ENCODE data around the gene PLIN5. TPM values are rescaled to one million over a fixed set of nuclear protein-coding genes. Genes with fewer than 3 reads are reported as not detected.

PLIN5 gene
- polyA plus RNA-seq, 1 donor from 2014 or later = 1.3 TPM

DNA sequence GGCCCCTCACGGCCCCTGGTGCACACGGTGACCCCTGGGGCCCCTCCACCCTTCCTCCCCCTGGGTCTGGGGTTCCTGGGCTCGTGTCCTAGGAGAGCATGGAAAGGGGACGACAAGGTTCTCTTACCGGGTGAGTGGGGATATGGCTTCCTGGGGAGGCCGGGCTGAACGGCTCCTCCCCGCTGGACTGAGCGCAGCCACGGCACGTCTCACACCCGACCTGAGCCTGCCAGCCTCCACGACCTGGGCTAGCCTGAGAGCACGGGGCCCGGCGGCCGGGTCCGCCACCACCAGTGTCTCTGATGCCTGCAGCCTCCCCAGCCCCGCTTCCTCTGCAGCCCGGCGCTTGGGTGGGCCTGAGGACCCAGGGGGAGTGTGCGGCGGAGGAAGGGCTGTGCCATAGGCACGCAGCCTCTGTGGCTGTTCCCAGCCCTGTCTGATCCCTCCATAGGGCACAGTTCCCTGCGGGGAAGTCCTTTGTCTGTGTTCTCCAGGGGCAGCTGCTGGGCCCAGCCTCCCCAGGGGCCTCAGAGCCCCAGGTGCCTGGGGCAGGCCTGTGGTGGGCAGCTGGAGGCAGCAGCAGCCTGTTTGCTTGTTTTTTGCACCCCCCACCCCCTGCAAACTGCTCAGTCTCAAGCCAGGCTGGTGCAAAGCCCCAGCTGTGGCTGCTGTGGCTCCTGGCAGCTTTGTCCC is 31.7 kb downstream of the PLIN5 start:
- Histone ChIP-seq H3K9ac (ENCODE audit: low read length) (no peak overlapping the region), H3K27me3 (ENCODE audit: insufficient read depth, low read depth, low read length) (no peaks in the 10 kb centered on the region), H3K9me2 (ENCODE audit: insufficient read depth, low read length) (no peaks in the 10 kb centered on the region), H3K36me3 (ENCODE audit: insufficient read depth, low read length) (no peaks in the 10 kb centered on the region), H3F3A (ENCODE audit: insufficient read depth, low read length, poor library complexity, severe bottlenecking) (no peaks in the 10 kb centered on the region), H3K9me3 (ENCODE audit: low read length) (no peaks in the 10 kb centered on the region), H2AFZ (ENCODE audit: low read depth, low read length) (no peak overlapping the region), H4K20me1 (ENCODE audit: insufficient read depth) (no peaks in the 10 kb centered on the region), H3K4me3 (ENCODE audit: low read length) (no peak overlapping the region), H3K27ac (ENCODE audit: low read length) (no peak overlapping the region), H3K79me2 (replicated peaks; ENCODE audit: insufficient read depth, low read length) (no peaks in the 10 kb centered on the region), H3K4me2 (ENCODE audit: low read length) (no peak overlapping the region)
- no peak for TF ChIP-seq EP300 (conservative IDR thresholded peaks at IDR 0.05; ENCODE audit: poor library complexity, severe bottlenecking)

DNA sequence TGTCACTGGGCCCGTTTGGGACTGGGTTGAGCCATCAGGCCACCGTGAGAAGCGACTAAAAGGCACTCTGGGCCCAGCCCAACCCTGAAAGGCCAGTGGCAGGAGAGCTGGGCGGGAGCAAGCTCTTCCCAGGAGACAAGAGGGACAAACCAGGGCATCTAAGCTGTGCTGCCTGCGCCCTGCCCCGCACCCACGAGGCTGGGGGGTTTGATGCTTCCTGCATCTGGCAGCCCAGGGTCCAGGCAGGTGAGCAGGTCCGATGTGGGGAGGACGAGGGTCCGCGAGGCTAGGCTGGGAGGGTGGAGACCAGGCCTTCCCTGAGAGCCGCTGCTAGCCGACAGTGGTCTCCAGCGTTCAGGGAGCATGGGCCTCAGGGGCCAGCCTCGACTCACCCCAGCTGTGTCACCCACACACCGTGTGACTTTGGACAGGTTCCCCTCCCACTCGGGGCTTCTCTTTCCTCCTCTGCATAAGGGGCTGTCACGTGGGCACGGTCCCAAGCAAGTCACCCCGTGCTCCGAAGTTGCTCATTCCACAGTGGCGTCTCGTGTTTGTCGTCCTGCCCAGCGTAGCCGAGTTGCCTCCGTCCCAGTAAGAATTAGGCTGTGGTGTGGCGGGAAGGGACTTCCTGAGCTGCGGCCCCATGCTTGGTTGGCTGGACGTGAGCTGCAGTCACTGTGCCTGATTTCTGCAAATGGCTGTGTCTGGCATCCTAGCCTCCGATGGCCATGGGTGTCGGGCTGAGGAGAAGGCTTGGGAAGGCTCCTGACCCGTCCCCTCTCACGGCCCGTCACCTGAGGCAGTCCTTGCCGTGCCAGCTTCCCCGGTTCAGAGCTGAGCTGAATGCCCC is 32.5 kb downstream of the PLIN5 start:
- Histone ChIP-seq H3K27me3 (ENCODE audit: insufficient read depth, low read depth, low read length) (no peaks in the 10 kb centered on the region), H2AFZ (ENCODE audit: low read depth, low read length) (no peak overlapping the region), H3K27ac (ENCODE audit: low read length) (no peak overlapping the region), H3K79me2 (replicated peaks; ENCODE audit: insufficient read depth, low read length) (no peaks in the 10 kb centered on the region), H3K9me2 (ENCODE audit: insufficient read depth, low read length) (no peaks in the 10 kb centered on the region), H3K36me3 (ENCODE audit: insufficient read depth, low read length) (no peaks in the 10 kb centered on the region), H3K4me2 (ENCODE audit: low read length) (no peak overlapping the region), H3K4me3 (ENCODE audit: low read length) (no peak overlapping the region), H3K9me3 (ENCODE audit: low read length) (no peaks in the 10 kb centered on the region), H3K9ac (ENCODE audit: low read length) (no peak overlapping the region), H3F3A (ENCODE audit: insufficient read depth, low read length, poor library complexity, severe bottlenecking) (no peaks in the 10 kb centered on the region), H4K20me1 (ENCODE audit: insufficient read depth) (no peaks in the 10 kb centered on the region)
- TF ChIP-seq RAD21 (conservative IDR thresholded peaks at IDR 0.05) (no peak), SMC3 (conservative IDR thresholded peaks at IDR 0.05; ENCODE audit: poor library complexity) (no peak), EP300 (conservative IDR thresholded peaks at IDR 0.05; ENCODE audit: poor library complexity, severe bottlenecking) (no peak), MXI1 (conservative IDR thresholded peaks at IDR 0.05; ENCODE audit: poor library complexity, severe bottlenecking) (no peak)
- TF ChIP-seq, protein P1, sequence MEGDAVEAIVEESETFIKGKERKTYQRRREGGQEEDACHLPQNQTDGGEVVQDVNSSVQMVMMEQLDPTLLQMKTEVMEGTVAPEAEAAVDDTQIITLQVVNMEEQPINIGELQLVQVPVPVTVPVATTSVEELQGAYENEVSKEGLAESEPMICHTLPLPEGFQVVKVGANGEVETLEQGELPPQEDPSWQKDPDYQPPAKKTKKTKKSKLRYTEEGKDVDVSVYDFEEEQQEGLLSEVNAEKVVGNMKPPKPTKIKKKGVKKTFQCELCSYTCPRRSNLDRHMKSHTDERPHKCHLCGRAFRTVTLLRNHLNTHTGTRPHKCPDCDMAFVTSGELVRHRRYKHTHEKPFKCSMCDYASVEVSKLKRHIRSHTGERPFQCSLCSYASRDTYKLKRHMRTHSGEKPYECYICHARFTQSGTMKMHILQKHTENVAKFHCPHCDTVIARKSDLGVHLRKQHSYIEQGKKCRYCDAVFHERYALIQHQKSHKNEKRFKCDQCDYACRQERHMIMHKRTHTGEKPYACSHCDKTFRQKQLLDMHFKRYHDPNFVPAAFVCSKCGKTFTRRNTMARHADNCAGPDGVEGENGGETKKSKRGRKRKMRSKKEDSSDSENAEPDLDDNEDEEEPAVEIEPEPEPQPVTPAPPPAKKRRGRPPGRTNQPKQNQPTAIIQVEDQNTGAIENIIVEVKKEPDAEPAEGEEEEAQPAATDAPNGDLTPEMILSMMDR (IDR thresholded peaks at IDR 0.05; ENCODE audit: poor library complexity, severe bottlenecking) = no peak

DNA sequence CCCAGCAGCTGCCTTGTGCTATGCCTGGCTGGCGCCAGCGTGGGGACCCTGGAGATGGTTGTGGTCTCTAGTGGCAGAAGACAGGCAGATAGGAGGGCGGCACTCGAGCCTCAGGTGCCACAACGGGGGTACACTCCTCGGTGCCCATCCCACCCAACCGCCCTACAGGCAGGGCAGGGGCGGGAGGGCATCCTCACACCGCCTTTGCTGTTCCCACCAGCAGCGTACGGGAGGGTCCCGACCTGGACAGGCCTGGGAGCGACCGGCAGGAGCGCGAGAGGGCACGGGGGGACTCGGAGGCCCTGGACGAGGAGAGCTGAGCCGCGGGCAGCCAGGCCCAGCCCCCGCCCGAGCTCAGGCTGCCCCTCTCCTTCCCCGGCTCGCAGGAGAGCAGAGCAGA is 33.3 kb downstream of the PLIN5 start:
- no peaks in the 10 kb centered on the region for H3K36me3 ChIP-seq (ENCODE audit: insufficient read depth, low read length)
- H2AFZ ChIP-seq (ENCODE audit: low read depth, low read length) = no peak overlapping the region
- H3K9me2 ChIP-seq (ENCODE audit: insufficient read depth, low read length) = no peaks in the 10 kb centered on the region
- no peak overlapping the region for H3K27ac ChIP-seq (ENCODE audit: low read length)
- no peak overlapping the region for H3K4me3 ChIP-seq (ENCODE audit: low read length)
- H3F3A ChIP-seq (ENCODE audit: insufficient read depth, low read length, poor library complexity, severe bottlenecking) = no peaks in the 10 kb centered on the region
- H4K20me1 ChIP-seq (ENCODE audit: insufficient read depth) = no peaks in the 10 kb centered on the region
- no peaks in the 10 kb centered on the region for H3K9me3 ChIP-seq (ENCODE audit: low read length)
- H3K79me2 ChIP-seq (replicated peaks; ENCODE audit: insufficient read depth, low read length) = no peaks in the 10 kb centered on the region
- TF ChIP-seq EP300 (conservative IDR thresholded peaks at IDR 0.05; ENCODE audit: poor library complexity, severe bottlenecking) = no peak
- no peak for TF ChIP-seq SMC3 (conservative IDR thresholded peaks at IDR 0.05; ENCODE audit: poor library complexity)
- TF ChIP-seq POLR2AphosphoS5 (IDR thresholded peaks at IDR 0.05) = no peak
- TF ChIP-seq EZH2 (IDR thresholded peaks at IDR 0.05; ENCODE audit: borderline replicate concordance, insufficient read depth, low read length, poor library complexity, severe bottlenecking) = no peak
- TF ChIP-seq TAF1 (IDR thresholded peaks at IDR 0.05; ENCODE audit: low read depth) = no peak
- TF ChIP-seq, protein P1 (IDR thresholded peaks at IDR 0.05; ENCODE audit: poor library complexity, severe bottlenecking) = no peak
- TF ChIP-seq, protein P2, sequence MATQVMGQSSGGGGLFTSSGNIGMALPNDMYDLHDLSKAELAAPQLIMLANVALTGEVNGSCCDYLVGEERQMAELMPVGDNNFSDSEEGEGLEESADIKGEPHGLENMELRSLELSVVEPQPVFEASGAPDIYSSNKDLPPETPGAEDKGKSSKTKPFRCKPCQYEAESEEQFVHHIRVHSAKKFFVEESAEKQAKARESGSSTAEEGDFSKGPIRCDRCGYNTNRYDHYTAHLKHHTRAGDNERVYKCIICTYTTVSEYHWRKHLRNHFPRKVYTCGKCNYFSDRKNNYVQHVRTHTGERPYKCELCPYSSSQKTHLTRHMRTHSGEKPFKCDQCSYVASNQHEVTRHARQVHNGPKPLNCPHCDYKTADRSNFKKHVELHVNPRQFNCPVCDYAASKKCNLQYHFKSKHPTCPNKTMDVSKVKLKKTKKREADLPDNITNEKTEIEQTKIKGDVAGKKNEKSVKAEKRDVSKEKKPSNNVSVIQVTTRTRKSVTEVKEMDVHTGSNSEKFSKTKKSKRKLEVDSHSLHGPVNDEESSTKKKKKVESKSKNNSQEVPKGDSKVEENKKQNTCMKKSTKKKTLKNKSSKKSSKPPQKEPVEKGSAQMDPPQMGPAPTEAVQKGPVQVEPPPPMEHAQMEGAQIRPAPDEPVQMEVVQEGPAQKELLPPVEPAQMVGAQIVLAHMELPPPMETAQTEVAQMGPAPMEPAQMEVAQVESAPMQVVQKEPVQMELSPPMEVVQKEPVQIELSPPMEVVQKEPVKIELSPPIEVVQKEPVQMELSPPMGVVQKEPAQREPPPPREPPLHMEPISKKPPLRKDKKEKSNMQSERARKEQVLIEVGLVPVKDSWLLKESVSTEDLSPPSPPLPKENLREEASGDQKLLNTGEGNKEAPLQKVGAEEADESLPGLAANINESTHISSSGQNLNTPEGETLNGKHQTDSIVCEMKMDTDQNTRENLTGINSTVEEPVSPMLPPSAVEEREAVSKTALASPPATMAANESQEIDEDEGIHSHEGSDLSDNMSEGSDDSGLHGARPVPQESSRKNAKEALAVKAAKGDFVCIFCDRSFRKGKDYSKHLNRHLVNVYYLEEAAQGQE (IDR thresholded peaks at IDR 0.05; ENCODE audit: borderline replicate concordance) = no peak
- no peak for TF ChIP-seq RAD21 (conservative IDR thresholded peaks at IDR 0.05)
- no peak for TF ChIP-seq MXI1 (conservative IDR thresholded peaks at IDR 0.05; ENCODE audit: poor library complexity, severe bottlenecking)
- H3K27me3 ChIP-seq (ENCODE audit: insufficient read depth, low read depth, low read length) = no peaks in the 10 kb centered on the region
- no peak overlapping the region for H3K4me2 ChIP-seq (ENCODE audit: low read length)
- H3K9ac ChIP-seq (ENCODE audit: low read length) = no peak overlapping the region

Data from neural cell (in vitro differentiated cells).